Body of pancreas (tissue), 4 donors: ENCODE data around the gene SERF2. TPM values are rescaled to one million over a fixed set of nuclear protein-coding genes. Genes with fewer than 3 reads are reported as not detected.
"Not testable (repeated sequence)": the region's sequence is repeated elsewhere in the genome, so short reads cannot be mapped to it uniquely, and the experiment has no call there.

Experiments used
- ATAC-seq: fragments of 150-250 bp; one replicate; pipeline ENCODE4 v1.9.1; 2016
- DNase-seq, 4 donors: peaks; one replicate each; pipeline ENCODE4 v3.0.0-alpha.2; 2019
- H3K27ac ChIP-seq, 4 donors: fragments of 200-600 bp; sonication (generic); 1 replicate in 3 of 4; 2 replicates in 1 of 4; pipeline versions ENCODE4 v1.5.1 to v1.6.1; 2016 to 2019; ENCODE audit warnings: mild to moderate bottlenecking in 1 of 4, mixed read lengths in 1 of 4, moderate library complexity in 1 of 4
- H3K27me3 ChIP-seq, 2 donors: fragments of 200-600 bp; sonication (generic); one replicate each; pipeline ENCODE4 v1.6.0; 2016; ENCODE audit warnings: mild to moderate bottlenecking in 1 of 2
- H3K36me3 ChIP-seq, 2 donors: fragments of 200-600 bp; sonication (generic); replicated peaks in 1 of 2; 2 replicates each; pipeline ENCODE4 v1.5.1; 2016; ENCODE audit warnings: low read depth in 2 of 2; ENCODE audit not compliant: insufficient read depth in 1 of 2
- H3K4me1 ChIP-seq: fragments of 200-600 bp; sonication (generic); one replicate; pipeline ENCODE4 v1.6.0; 2016
- H3K4me3 ChIP-seq, 2 donors: fragments of 200-600 bp; sonication (generic); 1 replicate in 1 of 2; 2 replicates in 1 of 2; pipeline ENCODE4 v1.5.1; 2016 to 2019
- H3K9me3 ChIP-seq, 3 donors: fragments of 200-600 bp; sonication (generic); 1 replicate in 2 of 3; 2 replicates in 1 of 3; pipeline ENCODE4 v1.5.1; 2016
- CTCF ChIP-seq, 7 experiments: fragments of 450-650 bp in 4 of 7; fragments of 200-600 bp in 3 of 7; sonication (generic) in 3 of 7; IDR thresholded peaks; one replicate each; pipeline ENCODE4 v1.5.1; 2016 to 2019; ENCODE audit warnings: antibody characterized with exemption in 7 of 7
- POLR2A ChIP-seq, 3 donors: fragments of 450-650 bp; IDR thresholded peaks; one replicate each; pipeline ENCODE4 v1.6.1; 2016; ENCODE audit warnings: antibody characterized with exemption in 3 of 3, mild to moderate bottlenecking in 2 of 3
- WGBS, 2 donors: methylation state at CpG; one replicate each; pipeline ENCODE4 v1.1.5; 2017; 5-methylcytosine and 5-hydroxymethylcytosine counted together
- intact Hi-C: fragments of 100-400 bp; cut with DNase I; formaldehyde crosslinking; loops from one replicate; pipeline ENCODE4 v1.15.1; 2023
- total RNA-seq, 2 donors: library from RNA; depleted of rRNA; stranded (reverse); fragments of >200 nt; gene quantifications; one replicate each; pipeline ENCODE4 v1.1.0, GENCODE V29; 2016

Gene SERF2
- total RNA-seq, 2 donors from 2014 or later: 190 to 818 TPM

GRCh38 chr15:43800286-43801141 is 8.4 kb downstream of the SERF2 start, which contains the start of gene HYPK:
HYPK (plus strand) TSS chr15:43800599; CDS start chr15:43800623, 24 bp downstream.
- TF ChIP-seq CTCF (IDR thresholded peaks at IDR 0.05) (no peak), POLR2A (IDR thresholded peaks at IDR 0.05) (peak; percentile 47 to 89 (median 86))
- no peaks in the 10 kb centered on the region for H3K27me3 ChIP-seq
- intact Hi-C loops: no loop called here
- ATAC-seq: peak; percentile 93
- DNase-seq: peak; percentile 93 to 95 (median 94)
- peaks cover 0 to 6% of the 10 kb centered on the region in 2 donors for H3K36me3 ChIP-seq
- peaks cover 54% of the 10 kb centered on the region for H3K4me1 ChIP-seq
- peak within 1 kb of the TSS; percentile 80 to 94 (median 86) for H3K27ac ChIP-seq
- H3K4me3 ChIP-seq: peak within 1 kb of the TSS; percentile 43 to 86
- WGBS, 2 donors: 8 to 12% methylated on average over 38 to 44 of the region's 44 CpGs
- no peaks in the 10 kb centered on the region for H3K9me3 ChIP-seq

- peaks cover 0 to 15% of the 10 kb centered on the region in 2 donors for H3K36me3 ChIP-seq
- DNase-seq, intact Hi-C loops, H3K27me3 ChIP-seq, ATAC-seq, H3K9me3 ChIP-seq, H3K27ac ChIP-seq, H3K4me3 ChIP-seq: not testable (repeated sequence)
- H3K4me1 ChIP-seq: peaks cover 38% of the 10 kb centered on the region
- 92 to 95% methylated on average over 7 of the region's 7 CpGs for WGBS, 2 donors
Observed at GRCh38 chr15:43802676-43803075, 10.6 kb downstream of the SERF2 start.

- no peak for ATAC-seq
- intact Hi-C loops: no loop called here
- Histone ChIP-seq H3K27ac (no peak overlapping the region), H3K4me1 (no peaks in the 10 kb centered on the region), H3K36me3 (peaks cover 0 to 44% of the 10 kb centered on the region in 2 donors), H3K27me3 (no peaks in the 10 kb centered on the region), H3K4me3 (no peak overlapping the region), H3K9me3 (no peaks in the 10 kb centered on the region)
- TF ChIP-seq CTCF (IDR thresholded peaks at IDR 0.05) (no peak), POLR2A (IDR thresholded peaks at IDR 0.05) (no peak)
- no peak for DNase-seq
- WGBS, 2 donors: 93 to 96% methylated on average over 5 of the region's 5 CpGs
Observed at GRCh38 chr15:43808435-43808950, 16.4 kb downstream of the SERF2 start.

GRCh38 chr15:43808960-43809678 is 17.0 kb downstream of the SERF2 start:
- TF ChIP-seq CTCF (IDR thresholded peaks at IDR 0.05) (no peak), POLR2A (IDR thresholded peaks at IDR 0.05) (no peak)
- Histone ChIP-seq H3K27ac (no peak overlapping the region), H3K9me3 (no peaks in the 10 kb centered on the region), H3K36me3 (peaks cover 2 to 50% of the 10 kb centered on the region in 2 donors), H3K27me3 (no peaks in the 10 kb centered on the region), H3K4me3 (no peak overlapping the region), H3K4me1 (no peaks in the 10 kb centered on the region)
- DNase-seq (no peak), ATAC-seq (no peak)
- 92 to 94% methylated on average over 6 of the region's 6 CpGs for WGBS, 2 donors
- intact Hi-C loops: no loop called here

GRCh38 chr15:43815064-43815463 is 22.9 kb downstream of the SERF2 start:
- H3K9me3 ChIP-seq, H3K4me3 ChIP-seq, H3K27me3 ChIP-seq, ATAC-seq, DNase-seq, H3K27ac ChIP-seq, intact Hi-C loops, H3K4me1 ChIP-seq: not testable (repeated sequence)
- peaks cover 7 to 36% of the 10 kb centered on the region in 2 donors for H3K36me3 ChIP-seq
- 94 to 95% methylated on average over 5 of the region's 5 CpGs for WGBS, 2 donors
